CD4-positive, alpha-beta T cell treated with Interleukin-12 subunit alpha and Interleukin-12 subunit beta, for 1 hour (primary cell): ENCODE data around the gene KLK6.
"Not testable (repeated sequence)": the region's sequence is repeated elsewhere in the genome, so short reads cannot be mapped to it uniquely, and the experiment has no call there.

ENCODE experiments used
- DNase-seq: peaks from one replicate; pipeline ENCODE4 v3.0.0-alpha.2; 2020

The KLK6 gene

GRCh38 chr19:50984416-50984815, 15.0 kb upstream of the KLK6 start:
- not testable (repeated sequence) for DNase-seq

- DNase-seq: no peak
These were observed 14.4 kb upstream of the KLK6 start, which contains the start of gene KLK7 for GRCh38 chr19:50983625-50984292. Gene KLK7, minus strand, starts transcription at chr19:50983917. Its CDS starts 1,518 bp downstream, at chr19:50982399.

- DNase-seq: no peak
These were observed 12.8 kb upstream of the KLK6 start for GRCh38 chr19:50982186-50982585.

- DNase-seq: no peak
These were observed 12.3 kb upstream of the KLK6 start for GRCh38 chr19:50981587-50982146.

- DNase-seq: no peak
These were observed 10.8 kb upstream of the KLK6 start for GRCh38 chr19:50980208-50980607.

- no peak for DNase-seq
These were observed 10.4 kb upstream of the KLK6 start for GRCh38 chr19:50979758-50980157.

GRCh38 chr19:50978772-50979390, 9.5 kb upstream of the KLK6 start:
- no peak for DNase-seq

- DNase-seq: no peak
These were observed 8.2 kb upstream of the KLK6 start for GRCh38 chr19:50977626-50978025.

- no peak for DNase-seq
These were observed 6.4 kb upstream of the KLK6 start for GRCh38 chr19:50975766-50976165.

GRCh38 chr19:50974702-50975556, 5.5 kb upstream of the KLK6 start:
- DNase-seq: no peak

- DNase-seq: no peak
These were observed 3.5 kb upstream of the KLK6 start for GRCh38 chr19:50972795-50973376.

GRCh38 chr19:50969810-50970209, 419 bp upstream of the KLK6 start:
- DNase-seq: not testable (repeated sequence)

GRCh38 chr19:50968716-50969412, 527 bp downstream of the KLK6 start:
- DNase-seq: no peak

- DNase-seq: no peak
These were observed 1.3 kb downstream of the KLK6 start for GRCh38 chr19:50967929-50968715.

GRCh38 chr19:50964266-50964665, 5.1 kb downstream of the KLK6 start:
- no peak for DNase-seq

GRCh38 chr19:50963381-50963780, 6.0 kb downstream of the KLK6 start:
- no peak for DNase-seq

- no peak for DNase-seq
These were observed 7.1 kb downstream of the KLK6 start for GRCh38 chr19:50962245-50962644.

GRCh38 chr19:50959731-50960500, 9.5 kb downstream of the KLK6 start:
- DNase-seq: no peak

GRCh38 chr19:50957587-50957986, 11.8 kb downstream of the KLK6 start:
- no peak for DNase-seq

- DNase-seq: no peak
These were observed 16.5 kb downstream of the KLK6 start, which contains the start of gene KLK5 for GRCh38 chr19:50952910-50953309. Gene KLK5, minus strand, starts transcription at chr19:50953038. Its CDS starts 381 bp downstream, at chr19:50952657.

- DNase-seq: no peak
These were observed 19.5 kb downstream of the KLK6 start for GRCh38 chr19:50949861-50950260.
